ENCODE results near the gene HSPA14.
A peak's percentile ranks its signal among the peaks of the same experiment; 100 is the strongest.

HSPA14 gene

DNA sequence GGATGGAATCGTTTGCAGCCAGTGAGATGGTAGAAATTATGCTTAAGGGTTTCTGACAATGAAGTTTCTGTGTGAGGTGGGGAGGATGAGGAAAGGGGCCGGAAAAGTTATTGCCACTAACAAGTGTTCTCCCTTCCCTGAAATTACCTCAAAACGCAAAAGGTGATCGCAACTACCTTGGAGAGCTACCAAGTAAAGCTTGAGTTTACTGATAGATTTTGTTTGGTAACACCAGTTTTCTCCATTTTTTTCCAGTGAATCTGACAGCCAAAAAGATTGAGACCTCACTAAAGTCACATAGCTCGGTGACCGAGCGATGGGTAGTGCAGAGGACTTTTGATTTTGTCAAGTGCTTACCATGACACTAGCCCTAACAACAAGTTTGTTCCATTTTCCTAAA, 42.1 kb downstream of the HSPA14 start:
- Histone ChIP-seq H3F3A (ENCODE audit: insufficient read depth) (peaks cover 9% of the 10 kb centered on the region), H3K36me3 (ENCODE audit: low read length) (peaks cover 20% of the 10 kb centered on the region), H2AFZ (ENCODE audit: low read depth, low read length, severe bottlenecking) (no peak overlapping the region), H3K9me3 (ENCODE audit: insufficient read depth, low read length) (no peaks in the 10 kb centered on the region), H4K20me1 (ENCODE audit: low read depth, low read length) (no peaks in the 10 kb centered on the region), H3K4me3 (ENCODE audit: insufficient read depth, low read length, poor library complexity, severe bottlenecking) (peak overlapping the region; percentile 79), H3K27ac (ENCODE audit: low read depth, low read length) (peak overlapping the region; percentile 63; the same call in 1 of the 2 replicates), H3K9ac (ENCODE audit: low read length) (peak overlapping the region; percentile 98), H3K4me2 (ENCODE audit: low read depth, low read length, poor library complexity, severe bottlenecking) (peak overlapping the region; percentile 93), H3K79me2 (ENCODE audit: insufficient read depth, low read length) (peaks cover 89% of the 10 kb centered on the region), H3K27me3 (ENCODE audit: low read length) (no peaks in the 10 kb centered on the region), H3K9me2 (replicated peaks; ENCODE audit: insufficient read depth, low read length) (no peaks in the 10 kb centered on the region)
- no peak for TF ChIP-seq EZH2phosphoT487 (conservative IDR thresholded peaks at IDR 0.05; ENCODE audit: low read length)
- TF ChIP-seq, protein P1, sequence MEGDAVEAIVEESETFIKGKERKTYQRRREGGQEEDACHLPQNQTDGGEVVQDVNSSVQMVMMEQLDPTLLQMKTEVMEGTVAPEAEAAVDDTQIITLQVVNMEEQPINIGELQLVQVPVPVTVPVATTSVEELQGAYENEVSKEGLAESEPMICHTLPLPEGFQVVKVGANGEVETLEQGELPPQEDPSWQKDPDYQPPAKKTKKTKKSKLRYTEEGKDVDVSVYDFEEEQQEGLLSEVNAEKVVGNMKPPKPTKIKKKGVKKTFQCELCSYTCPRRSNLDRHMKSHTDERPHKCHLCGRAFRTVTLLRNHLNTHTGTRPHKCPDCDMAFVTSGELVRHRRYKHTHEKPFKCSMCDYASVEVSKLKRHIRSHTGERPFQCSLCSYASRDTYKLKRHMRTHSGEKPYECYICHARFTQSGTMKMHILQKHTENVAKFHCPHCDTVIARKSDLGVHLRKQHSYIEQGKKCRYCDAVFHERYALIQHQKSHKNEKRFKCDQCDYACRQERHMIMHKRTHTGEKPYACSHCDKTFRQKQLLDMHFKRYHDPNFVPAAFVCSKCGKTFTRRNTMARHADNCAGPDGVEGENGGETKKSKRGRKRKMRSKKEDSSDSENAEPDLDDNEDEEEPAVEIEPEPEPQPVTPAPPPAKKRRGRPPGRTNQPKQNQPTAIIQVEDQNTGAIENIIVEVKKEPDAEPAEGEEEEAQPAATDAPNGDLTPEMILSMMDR (IDR thresholded peaks at IDR 0.05; ENCODE audit: insufficient read depth, low read length, poor library complexity, severe bottlenecking) = no peak

GRCh38 chr10:14884082-14884481, 46.0 kb downstream of the HSPA14 start:
- Histone ChIP-seq H3K4me2 (ENCODE audit: low read depth, low read length, poor library complexity, severe bottlenecking) (no peak overlapping the region), H3K27ac (ENCODE audit: low read depth, low read length) (no peak overlapping the region), H3K27me3 (ENCODE audit: low read length) (no peaks in the 10 kb centered on the region), H2AFZ (ENCODE audit: low read depth, low read length, severe bottlenecking) (no peak overlapping the region), H3K36me3 (ENCODE audit: low read length) (peaks cover 20% of the 10 kb centered on the region), H3K4me3 (ENCODE audit: insufficient read depth, low read length, poor library complexity, severe bottlenecking) (no peak overlapping the region), H3K9ac (ENCODE audit: low read length) (no peak overlapping the region), H3K9me2 (replicated peaks; ENCODE audit: insufficient read depth, low read length) (no peaks in the 10 kb centered on the region), H4K20me1 (ENCODE audit: low read depth, low read length) (no peaks in the 10 kb centered on the region; the same call in 1 of the 2 replicates), H3F3A (ENCODE audit: insufficient read depth) (peaks cover 9% of the 10 kb centered on the region), H3K9me3 (ENCODE audit: insufficient read depth, low read length) (no peaks in the 10 kb centered on the region), H3K79me2 (ENCODE audit: insufficient read depth, low read length) (peaks cover 99% of the 10 kb centered on the region)
- TF ChIP-seq EZH2phosphoT487 (conservative IDR thresholded peaks at IDR 0.05; ENCODE audit: low read length) = no peak

- Histone ChIP-seq H3K27ac (ENCODE audit: low read depth, low read length) (no peak overlapping the region), H3K4me2 (ENCODE audit: low read depth, low read length, poor library complexity, severe bottlenecking) (no peak overlapping the region), H3F3A (ENCODE audit: insufficient read depth) (peaks cover 6% of the 10 kb centered on the region; the same call in 1 of the 2 replicates), H2AFZ (ENCODE audit: low read depth, low read length, severe bottlenecking) (no peak overlapping the region), H3K36me3 (ENCODE audit: low read length) (peaks cover under 1% of the 10 kb centered on the region; the same call in 1 of the 2 replicates), H4K20me1 (ENCODE audit: low read depth, low read length) (peaks cover 9% of the 10 kb centered on the region; the same call in 1 of the 2 replicates), H3K79me2 (ENCODE audit: insufficient read depth, low read length) (peaks cover 96% of the 10 kb centered on the region), H3K9me3 (ENCODE audit: insufficient read depth, low read length) (no peaks in the 10 kb centered on the region), H3K4me3 (ENCODE audit: insufficient read depth, low read length, poor library complexity, severe bottlenecking) (no peak overlapping the region), H3K9ac (ENCODE audit: low read length) (no peak overlapping the region), H3K9me2 (replicated peaks; ENCODE audit: insufficient read depth, low read length) (no peaks in the 10 kb centered on the region), H3K27me3 (ENCODE audit: low read length) (no peaks in the 10 kb centered on the region)
- no peak for TF ChIP-seq EZH2phosphoT487 (conservative IDR thresholded peaks at IDR 0.05; ENCODE audit: low read length)
- TF ChIP-seq, protein P1 (IDR thresholded peaks at IDR 0.05; ENCODE audit: insufficient read depth, low read length, poor library complexity, severe bottlenecking) = peak; percentile 28
Measured at GRCh38 chr10:14889318-14889717, 51.2 kb downstream of the HSPA14 start.

DNA sequence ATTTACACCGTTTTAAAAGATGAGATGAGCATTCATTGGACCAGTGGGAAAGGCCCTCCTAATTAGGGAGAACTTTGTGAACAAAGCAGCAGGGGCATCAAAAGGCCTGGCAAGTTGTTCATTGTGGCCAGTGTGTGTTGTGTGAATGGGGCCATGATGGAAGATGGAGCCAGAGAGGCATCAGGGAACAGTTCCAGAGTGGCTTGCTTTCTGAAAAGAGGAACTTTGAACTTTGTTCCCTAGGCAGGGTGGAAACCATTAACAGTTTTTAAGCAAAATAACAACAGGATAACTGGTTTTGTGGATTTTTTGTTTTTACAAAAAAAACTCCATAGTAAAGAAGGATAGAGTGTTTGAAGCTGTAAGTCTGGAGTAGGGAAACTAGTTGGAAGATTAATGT, 53.0 kb downstream of the HSPA14 start:
- peaks cover 6% of the 10 kb centered on the region; the same call in 1 of the 2 replicates for H3F3A ChIP-seq (ENCODE audit: insufficient read depth)
- no peaks in the 10 kb centered on the region for H3K9me2 ChIP-seq (replicated peaks; ENCODE audit: insufficient read depth, low read length)
- H3K27ac ChIP-seq (ENCODE audit: low read depth, low read length) = no peak overlapping the region
- no peaks in the 10 kb centered on the region for H3K27me3 ChIP-seq (ENCODE audit: low read length)
- no peaks in the 10 kb centered on the region for H3K9me3 ChIP-seq (ENCODE audit: insufficient read depth, low read length)
- no peak overlapping the region for H2AFZ ChIP-seq (ENCODE audit: low read depth, low read length, severe bottlenecking)
- no peak for TF ChIP-seq EZH2phosphoT487 (conservative IDR thresholded peaks at IDR 0.05; ENCODE audit: low read length)
- TF ChIP-seq, protein P1 (IDR thresholded peaks at IDR 0.05; ENCODE audit: insufficient read depth, low read length, poor library complexity, severe bottlenecking) = no peak
- no peak overlapping the region for H3K4me3 ChIP-seq (ENCODE audit: insufficient read depth, low read length, poor library complexity, severe bottlenecking)
- H3K4me2 ChIP-seq (ENCODE audit: low read depth, low read length, poor library complexity, severe bottlenecking) = no peak overlapping the region
- no peaks in the 10 kb centered on the region; the same call in 1 of the 2 replicates for H3K36me3 ChIP-seq (ENCODE audit: low read length)
- H3K9ac ChIP-seq (ENCODE audit: low read length) = no peak overlapping the region
- peaks cover 95% of the 10 kb centered on the region for H3K79me2 ChIP-seq (ENCODE audit: insufficient read depth, low read length)
- H4K20me1 ChIP-seq (ENCODE audit: low read depth, low read length) = peaks cover 11% of the 10 kb centered on the region; the same call in 1 of the 2 replicates

Data from SU-DHL-6 (cell line).